ENCODE results near the gene ODF2.
A peak's percentile ranks its signal among the peaks of the same experiment; 100 is the strongest.

The ODF2 gene

GRCh38 chr9:128455849-128456612, at the start of gene ODF2:
Gene ODF2 (plus strand): TSS chr9:128456006. CDS start chr9:128456092, 86 bp downstream.
- peak; percentile 49 for DNase-seq (ENCODE audit: low read depth, low spot score)
- no peak for TF ChIP-seq CTCF (IDR thresholded peaks at IDR 0.05; ENCODE audit: insufficient read depth, low read length, missing control alignments)
- ChIA-PET CTCF (interaction anchor here (2.6 kb wide), 1 partner anchor 18 kb away, joined by 20 read pairs; no protein-coding TSS in a partner anchor), POLR2A (interaction anchor here (1.0 kb wide), 1 partner anchor 15 kb away, joined by 4 read pairs; no protein-coding TSS in a partner anchor)
- H3K4me3 ChIP-seq (ENCODE audit: low read depth, low read length) = peak within 1 kb of the TSS; percentile 80

GRCh38 chr9:128406848-128407391, 48.9 kb upstream of the ODF2 start:
- TF ChIP-seq CTCF (IDR thresholded peaks at IDR 0.05; ENCODE audit: insufficient read depth, low read length, missing control alignments) = no peak
- POLR2A ChIA-PET = interaction anchor here (0.8 kb wide), 1 partner anchor 14 kb away, joined by 3 read pairs; the partner anchor contains the start of gene CERCAM
- CTCF ChIA-PET = interaction anchor here (0.8 to 7.5 kb wide), 9 partner anchors 9 to 169 kb away, joined by 3 to 80 read pairs (median 3); partner anchors contain the start of gene CERCAM
- no peak overlapping the region for H3K4me3 ChIP-seq (ENCODE audit: low read depth, low read length)
- no peak for DNase-seq (ENCODE audit: low read depth, low spot score)

- ChIA-PET CTCF (interaction anchor here (0.7 to 7.5 kb wide), 6 partner anchors 11 to 113 kb away, joined by 3 to 80 read pairs (median 18); partner anchors contain the start of gene CERCAM), POLR2A (no interaction called here)
- no peak overlapping the region for H3K4me3 ChIP-seq (ENCODE audit: low read depth, low read length)
- no peak for DNase-seq (ENCODE audit: low read depth, low spot score)
- no peak for TF ChIP-seq CTCF (IDR thresholded peaks at IDR 0.05; ENCODE audit: insufficient read depth, low read length, missing control alignments)
Measured at GRCh38 chr9:128408963-128409431, 46.8 kb upstream of the ODF2 start.

DNA sequence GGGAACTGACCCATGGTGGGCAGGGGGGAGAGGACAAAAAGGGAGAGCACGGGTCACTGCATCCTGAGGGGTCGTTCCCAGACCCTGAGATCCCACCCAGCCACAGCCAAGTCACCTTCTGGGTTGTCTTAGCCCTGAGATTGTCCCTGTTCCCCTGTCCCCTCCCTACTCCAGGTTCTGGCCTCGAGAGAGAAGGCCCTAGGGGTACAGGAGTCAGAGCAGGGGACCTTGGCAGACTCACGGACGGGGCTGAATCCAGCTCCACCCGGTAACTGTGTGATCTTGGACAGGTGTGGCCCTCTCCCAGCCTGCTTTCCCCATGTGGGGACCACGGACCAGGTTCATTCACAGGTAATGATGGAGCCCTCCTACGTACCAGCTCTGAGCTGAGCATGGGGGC, 46.4 kb upstream of the ODF2 start:
- POLR2A ChIA-PET = interaction anchor here (0.8 to 2.0 kb wide), 3 partner anchors 9 to 37 kb away, joined by 3 to 8 read pairs (median 3); partner anchors contain the start of gene CERCAM
- no peak for TF ChIP-seq CTCF (IDR thresholded peaks at IDR 0.05; ENCODE audit: insufficient read depth, low read length, missing control alignments)
- CTCF ChIA-PET = interaction anchor here (0.6 to 7.5 kb wide), 9 partner anchors 8 to 683 kb away, joined by 3 to 80 read pairs (median 4); partner anchors contain the start of gene CERCAM
- no peak for DNase-seq (ENCODE audit: low read depth, low spot score)
- H3K4me3 ChIP-seq (ENCODE audit: low read depth, low read length) = no peak overlapping the region

GRCh38 chr9:128409978-128410377, 45.8 kb upstream of the ODF2 start:
- peak; percentile 34 for TF ChIP-seq CTCF (IDR thresholded peaks at IDR 0.05; ENCODE audit: insufficient read depth, low read length, missing control alignments)
- POLR2A ChIA-PET = interaction anchor here (0.8 to 2.0 kb wide), 3 partner anchors 9 to 38 kb away, joined by 3 to 8 read pairs (median 3); partner anchors contain the start of gene CERCAM
- no peak overlapping the region for H3K4me3 ChIP-seq (ENCODE audit: low read depth, low read length)
- CTCF ChIA-PET = interaction anchor here (0.6 to 7.5 kb wide), 12 partner anchors 9 to 682 kb away, joined by 3 to 80 read pairs (median 4); partner anchors contain the start of gene CERCAM
- no peak for DNase-seq (ENCODE audit: low read depth, low spot score)

All from AG04449 (cell line).